HG03520 (cell line): ENCODE measurements around the gene H2AZ1.
"Not testable (repeated sequence)": the region's sequence is repeated elsewhere in the genome, so short reads cannot be mapped to it uniquely, and the experiment has no call there.

ENCODE experiments used
- ATAC-seq: cut with Tn5 transposase; IDR thresholded peaks from one replicate; pipeline ENCODE4 v1.9.1; 2021; ENCODE audit warnings: mild to moderate bottlenecking, moderate library complexity; ENCODE audit not compliant: unreplicated experiment

The H2AZ1 gene

DNA sequence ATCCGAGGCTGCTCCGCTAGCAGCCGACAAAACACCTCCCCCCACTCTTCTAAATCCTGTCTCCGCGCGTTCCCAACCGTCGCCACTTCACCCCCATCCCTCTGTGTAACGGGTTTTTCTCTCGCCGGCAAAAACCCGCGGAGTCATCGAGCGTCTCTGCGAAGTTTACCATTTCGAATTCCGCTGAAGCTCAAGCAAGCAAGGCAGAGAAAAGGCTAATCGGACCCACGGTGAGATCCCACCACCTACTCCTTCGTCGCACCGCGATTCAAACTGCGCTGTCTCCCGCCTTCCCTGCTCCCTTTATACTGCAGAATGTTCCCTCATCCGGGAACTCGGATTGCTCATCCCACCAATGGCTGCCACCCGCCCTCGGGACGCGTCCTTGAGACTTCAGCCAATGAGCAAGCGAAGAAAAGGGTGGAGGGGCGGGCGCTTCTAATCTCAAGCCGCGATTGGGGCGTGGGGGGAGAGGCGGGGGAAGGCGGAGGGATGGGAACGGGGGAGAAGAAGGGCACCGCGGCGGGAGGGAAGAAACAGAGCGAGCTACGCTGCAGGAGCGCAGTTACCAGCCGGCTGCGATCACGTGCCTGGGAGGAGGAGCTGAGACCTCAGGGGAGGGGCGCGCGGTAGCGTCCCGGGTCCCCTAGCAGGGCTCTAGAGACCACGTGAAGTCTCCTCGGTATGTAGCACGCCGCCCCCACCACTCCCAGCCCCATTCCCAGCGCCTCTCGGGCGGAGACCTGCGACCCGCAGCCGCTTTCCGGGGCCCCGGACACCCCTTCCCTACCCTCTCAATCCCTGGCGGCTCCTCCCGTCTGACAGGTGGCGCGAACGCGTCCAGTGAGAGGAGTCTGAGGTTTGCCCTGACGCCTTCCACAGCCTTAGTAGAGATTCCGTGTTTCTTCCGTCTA is at the start of gene H2AZ1:
Gene H2AZ1 (minus strand): TSS at position 277 of the 914 bp plus-strand sequence. CDS start 105 bp downstream, at position 172.
- peak; percentile 50 for ATAC-seq

DNA sequence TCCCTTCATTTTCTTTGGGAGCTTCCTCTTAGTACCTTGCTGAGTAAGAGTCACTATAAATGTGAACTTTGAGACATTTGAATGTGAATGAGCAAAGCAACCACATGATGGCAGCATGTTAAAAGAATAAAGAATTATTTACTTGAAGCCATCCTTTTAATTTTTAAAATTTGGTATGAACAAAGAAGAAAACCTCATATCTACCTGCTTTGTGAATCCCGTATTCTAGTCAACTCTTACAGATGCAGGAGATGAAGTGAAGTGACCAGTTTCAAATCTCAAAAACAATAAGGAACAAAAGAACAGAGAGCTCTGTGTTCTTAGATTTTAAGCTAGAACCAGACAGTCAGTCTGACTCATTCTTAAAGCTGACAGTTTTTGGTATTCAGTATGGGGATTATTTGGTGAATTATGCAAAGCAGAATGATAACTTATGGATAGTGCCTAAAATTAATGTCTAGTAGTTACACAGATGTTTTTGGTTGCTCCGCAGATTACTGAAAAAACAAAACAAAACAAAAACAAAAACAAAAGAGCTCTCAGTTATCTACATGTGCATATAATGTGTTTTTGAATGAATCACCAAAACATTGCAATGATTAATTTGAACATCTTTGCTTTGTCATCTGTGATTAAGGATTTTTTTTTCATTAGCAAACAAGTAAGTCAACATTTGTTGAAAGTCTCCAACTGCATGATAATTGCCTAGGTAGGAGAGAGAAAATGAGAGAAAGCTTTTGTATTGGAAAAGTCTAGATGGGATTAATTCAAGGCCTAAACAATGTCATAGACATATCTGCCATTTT is 48.2 kb upstream of the H2AZ1 start:
- ATAC-seq, result peak; percentile 77

DNA sequence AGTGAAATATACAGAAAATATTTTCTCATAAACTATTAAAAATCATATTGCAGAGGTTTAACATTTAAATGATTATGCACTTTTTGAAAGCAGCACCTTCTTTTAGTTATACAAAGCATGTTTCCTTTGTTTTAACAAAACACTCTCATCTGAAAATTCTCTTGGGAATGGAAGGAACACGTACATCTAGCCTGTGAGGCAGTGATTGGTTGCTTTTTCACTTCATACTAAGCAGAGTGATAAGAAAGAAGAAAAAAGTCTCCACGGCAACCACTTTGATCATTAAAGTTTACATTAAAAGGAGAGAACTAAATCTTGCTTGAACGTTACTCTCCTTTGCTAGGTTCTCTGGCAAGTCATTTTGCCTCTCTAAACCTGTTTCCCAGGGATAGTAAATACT is 41.7 kb upstream of the H2AZ1 start:
- no peak for ATAC-seq

DNA sequence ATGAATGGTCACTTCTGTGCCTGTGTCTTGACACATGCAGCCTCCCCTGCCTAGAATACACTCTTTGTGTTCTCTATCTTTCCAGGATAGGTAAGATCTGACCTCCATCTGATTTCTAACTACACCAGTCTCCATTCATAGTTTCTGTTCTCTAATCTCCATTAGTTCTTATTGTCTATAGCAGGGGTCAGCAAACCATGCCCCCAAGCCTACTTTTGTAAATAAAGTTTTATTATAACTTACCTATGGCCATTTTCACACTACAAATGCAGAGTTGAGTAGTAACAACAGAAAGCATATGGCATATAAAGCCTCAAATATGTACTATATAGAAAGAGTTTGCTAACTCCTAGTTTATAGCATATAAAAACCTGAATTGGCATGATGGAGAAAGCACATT is 37.6 kb upstream of the H2AZ1 start:
- no peak for ATAC-seq

DNA sequence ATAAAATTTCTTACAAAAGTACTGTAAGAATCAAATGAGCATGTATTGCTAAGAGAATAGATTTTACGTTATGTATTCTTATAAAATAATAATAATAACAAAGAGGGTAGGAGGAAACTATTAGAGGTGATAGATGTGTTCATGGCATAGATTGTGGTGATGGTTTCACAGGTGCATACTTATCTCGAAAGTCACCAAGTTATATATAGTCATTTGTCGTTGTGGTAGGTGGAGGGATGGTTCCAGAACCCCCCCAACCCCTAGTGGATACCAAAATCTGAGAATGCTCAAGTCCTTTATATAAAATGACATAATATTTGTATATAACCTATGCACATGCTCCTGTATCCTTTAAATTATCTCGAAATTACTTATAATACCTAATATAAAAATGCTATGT is 36.7 kb upstream of the H2AZ1 start:
- ATAC-seq, result peak; percentile 82

DNA sequence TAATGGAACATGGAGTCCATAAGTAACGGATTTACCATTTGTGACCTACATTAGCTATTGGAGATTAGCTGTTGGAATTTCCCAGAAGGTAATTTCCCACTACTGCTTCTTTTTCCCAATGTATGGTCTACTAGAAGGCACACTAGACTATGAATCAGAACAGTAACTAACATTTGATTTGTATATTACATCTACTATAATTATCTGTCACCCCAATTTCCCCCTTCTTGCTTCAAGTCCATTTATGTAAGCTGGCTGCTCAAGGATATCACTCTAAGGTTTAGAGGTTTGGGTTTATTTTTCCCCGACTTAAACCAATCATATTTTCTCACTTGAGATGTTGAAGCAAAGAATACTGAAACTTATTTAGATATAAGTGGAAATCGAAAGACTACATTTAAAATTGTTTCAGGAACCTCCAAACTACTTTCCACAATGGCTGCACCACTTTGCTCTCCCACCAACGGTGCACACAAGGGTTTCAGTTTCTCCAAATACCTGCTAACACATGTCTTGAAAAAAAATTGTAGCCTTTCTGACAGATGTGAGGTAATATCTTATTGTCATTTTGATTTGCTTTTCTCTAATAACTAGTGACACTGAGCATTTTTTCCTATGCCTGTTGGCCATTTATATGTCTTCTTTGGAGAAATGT is 33.3 kb upstream of the H2AZ1 start:
- peak; percentile 37 for ATAC-seq

DNA sequence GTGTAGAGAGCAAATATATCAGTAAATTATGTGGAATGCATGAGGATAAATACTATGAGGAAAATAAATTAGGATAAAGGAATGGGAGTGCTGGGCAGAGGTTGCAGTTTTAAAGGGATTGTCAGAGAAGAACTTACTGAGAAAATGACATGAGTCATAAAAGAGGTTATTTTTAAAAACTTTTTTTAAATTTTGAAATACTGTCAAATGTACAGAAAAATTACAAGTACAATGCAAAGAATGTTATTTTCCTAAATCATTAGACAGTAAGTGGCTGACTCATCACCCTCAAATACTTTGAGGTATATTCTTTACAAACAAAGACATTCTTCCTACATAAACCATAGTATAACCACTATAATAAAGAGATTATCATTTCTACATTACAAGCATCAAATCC is 29.8 kb upstream of the H2AZ1 start:
- ATAC-seq, result no peak

DNA sequence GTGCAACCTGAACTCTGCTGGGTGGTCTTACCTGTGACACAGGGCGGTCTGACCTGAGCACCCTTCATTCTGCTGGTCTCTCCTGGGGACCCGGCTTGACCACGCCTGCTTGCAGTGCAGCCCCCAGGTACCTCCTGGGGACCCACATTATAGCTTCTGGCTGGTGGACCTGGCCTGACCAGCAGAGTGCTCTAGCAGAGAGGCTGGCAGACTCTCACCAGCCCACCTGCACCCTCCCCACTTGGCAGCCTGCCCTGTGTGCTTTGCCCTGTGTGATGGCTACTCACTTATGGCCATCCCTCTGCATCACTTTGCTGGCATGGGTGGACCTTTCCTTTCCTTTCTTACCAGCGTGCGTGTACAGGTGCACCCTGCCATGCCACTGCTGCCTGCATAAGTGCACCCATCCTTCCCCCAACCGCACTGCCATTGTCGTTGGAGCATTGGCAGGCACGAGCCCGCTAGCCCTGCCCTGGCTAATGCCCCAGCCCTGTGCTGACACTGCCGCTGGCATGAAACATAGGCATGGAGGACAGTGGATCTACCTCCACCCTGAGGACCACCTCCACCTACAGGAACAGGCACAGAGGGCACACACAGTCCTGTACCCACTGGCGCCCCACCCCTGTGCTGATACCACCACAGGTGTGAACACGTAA is 21.5 kb upstream of the H2AZ1 start:
- no peak for ATAC-seq

DNA sequence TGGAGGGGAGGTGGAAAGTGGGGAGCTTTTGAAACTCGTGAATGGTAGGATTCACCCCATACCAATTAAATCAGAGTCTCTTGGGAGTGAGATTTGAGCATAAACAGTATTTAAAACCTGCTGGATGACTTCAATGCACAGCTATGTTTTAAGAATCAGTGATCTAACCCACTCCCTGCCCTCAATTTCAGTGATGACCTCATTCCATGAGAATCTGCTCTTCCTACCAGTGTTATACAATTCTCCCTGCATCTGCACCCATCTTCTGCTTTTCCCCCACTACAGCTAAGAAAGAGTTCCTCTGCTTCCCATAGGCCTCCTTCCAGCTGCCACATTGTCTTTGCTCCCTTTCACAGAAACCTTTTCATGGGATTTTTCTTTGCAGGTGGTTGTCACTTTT is 18.3 kb upstream of the H2AZ1 start:
- ATAC-seq, result no peak

DNA sequence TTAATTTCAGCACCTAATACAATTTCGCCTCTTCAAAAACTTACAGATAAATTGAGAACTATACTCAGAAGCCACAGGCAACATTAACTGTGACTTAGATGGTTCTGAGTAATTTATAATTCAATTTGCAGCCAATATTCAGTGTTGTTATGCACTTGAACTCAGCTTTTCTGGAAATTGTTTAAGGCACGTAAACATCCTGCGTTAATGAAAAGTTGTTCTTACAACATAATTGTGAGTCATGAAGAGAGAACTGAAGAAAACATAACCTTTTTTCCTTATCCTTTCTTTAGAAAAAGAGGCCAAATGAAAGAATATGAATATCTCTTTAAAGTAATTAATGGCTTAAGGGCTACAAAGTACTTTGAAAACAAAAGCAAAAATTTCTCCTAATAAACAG is 16.6 kb upstream of the H2AZ1 start:
- ATAC-seq, result no peak

DNA sequence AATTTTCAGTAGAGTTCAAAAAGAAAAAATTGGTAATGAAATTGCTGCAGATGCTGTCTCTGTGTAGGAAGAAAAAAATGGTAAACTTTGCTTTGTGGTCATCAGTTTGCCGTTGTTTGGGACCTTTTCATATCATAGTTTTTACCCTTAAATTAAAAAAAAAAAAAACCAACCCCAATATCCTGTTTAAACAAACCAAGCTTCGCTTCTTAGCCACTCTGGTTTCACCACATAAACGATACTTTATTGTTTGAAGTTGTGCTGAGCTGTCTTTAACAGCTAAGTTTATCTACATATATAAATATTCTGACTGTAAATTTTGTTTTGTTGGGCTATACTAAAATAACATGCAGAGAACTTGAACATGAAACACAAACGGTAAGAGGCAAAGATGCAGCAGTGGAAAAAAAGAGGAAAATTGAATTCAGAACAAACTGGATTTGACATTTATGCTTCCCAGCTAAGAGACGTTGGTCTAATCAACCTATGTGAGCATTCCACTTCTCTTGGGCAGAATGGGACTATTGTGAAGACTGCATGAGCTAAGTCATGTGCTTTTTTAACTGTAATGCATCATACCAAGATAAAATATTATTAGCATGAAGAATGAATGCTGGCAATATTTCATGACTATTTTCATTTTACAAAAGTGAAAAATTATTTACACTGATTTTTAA is 15.7 kb upstream of the H2AZ1 start:
- ATAC-seq, result no peak

DNA sequence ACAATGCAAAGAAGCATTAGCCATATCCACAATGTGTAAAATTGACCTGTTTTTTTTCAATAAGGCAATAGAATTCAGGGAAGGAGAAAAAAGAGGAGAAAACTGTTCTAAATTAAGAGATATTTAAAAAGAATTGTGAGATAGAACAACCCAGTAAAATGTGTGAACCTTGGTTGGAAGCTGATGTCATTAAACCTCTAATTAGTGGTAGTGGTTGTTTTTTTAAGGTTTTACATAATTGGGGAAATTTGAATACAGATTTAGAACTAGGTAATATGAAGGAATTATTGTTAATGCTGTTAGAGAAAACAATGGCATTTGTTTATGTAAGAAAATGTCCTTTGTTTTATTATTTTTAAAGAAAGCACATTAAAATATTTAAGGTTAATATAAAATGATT is 15.1 kb upstream of the H2AZ1 start:
- no peak for ATAC-seq

DNA sequence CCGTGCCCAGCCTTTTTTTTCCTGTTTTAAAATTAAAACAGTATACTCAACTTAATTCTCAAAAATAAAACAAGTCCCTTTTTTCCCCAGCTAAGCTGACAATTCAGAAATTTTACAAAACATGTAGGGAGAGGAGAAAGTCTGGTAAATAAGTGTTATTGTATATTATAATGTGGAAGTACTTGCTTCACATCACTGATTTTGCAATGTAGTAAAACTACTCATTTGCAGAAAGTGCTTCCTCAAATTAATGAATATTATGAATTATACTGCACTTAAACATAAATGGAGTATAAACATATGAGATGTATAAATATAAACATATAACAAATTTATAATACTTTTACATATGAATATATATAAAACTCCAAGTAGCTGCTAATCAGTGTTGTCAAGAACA is 11.6 kb upstream of the H2AZ1 start:
- no peak for ATAC-seq

DNA sequence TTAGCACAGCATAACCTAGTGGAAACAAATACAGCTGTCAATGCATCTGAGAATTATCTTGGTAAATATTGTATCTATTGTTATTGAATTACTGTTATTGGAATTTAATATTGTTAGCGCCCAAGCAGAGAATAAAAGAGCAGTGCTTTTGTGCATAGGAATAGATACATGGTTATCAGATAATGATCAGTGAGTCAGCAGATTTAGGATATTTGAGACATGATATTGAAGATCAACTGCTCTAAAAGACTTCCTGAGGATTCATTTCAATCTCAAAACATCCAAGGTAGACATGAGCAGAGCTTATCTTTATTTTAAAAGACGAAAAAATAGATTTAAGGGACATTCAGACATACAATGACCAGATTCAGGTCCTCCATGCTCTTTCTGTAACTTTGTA is 10.6 kb upstream of the H2AZ1 start:
- no peak for ATAC-seq

DNA sequence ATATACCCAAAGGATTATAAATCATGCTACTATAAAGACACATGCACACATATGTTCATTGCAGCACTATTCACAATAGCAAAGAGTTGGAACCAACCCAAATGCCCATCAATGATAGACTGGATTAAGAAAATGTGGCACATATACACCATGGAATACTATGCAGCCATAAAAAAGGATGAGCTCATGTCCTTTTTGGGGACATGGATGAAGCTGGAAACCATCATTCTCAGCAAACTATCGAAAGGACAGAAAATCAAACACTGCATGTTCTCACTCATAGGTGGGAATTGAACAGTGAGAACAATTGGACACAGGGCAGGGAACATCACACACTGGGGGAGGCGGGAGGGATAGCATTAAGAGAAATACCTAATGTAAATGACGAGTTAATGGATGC is 8.1 kb upstream of the H2AZ1 start:
- not testable (repeated sequence) for ATAC-seq

DNA sequence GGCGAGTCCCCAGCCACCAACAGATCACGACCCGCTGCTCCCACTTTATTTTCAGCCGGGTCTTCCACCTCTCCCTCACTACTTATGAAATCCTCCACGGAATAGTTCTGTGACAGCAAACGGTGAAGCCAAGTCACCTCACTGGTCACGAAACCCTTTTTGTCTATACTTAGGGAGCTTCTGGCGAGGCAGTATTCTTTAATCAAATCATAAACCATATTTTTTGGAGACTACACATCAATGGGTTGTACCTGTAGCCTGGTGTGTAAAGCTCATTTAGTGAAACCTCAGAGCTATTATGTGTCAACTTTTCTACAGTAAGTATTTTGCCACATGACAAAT is 809 bp upstream of the H2AZ1 start:
- ATAC-seq, result no peak

DNA sequence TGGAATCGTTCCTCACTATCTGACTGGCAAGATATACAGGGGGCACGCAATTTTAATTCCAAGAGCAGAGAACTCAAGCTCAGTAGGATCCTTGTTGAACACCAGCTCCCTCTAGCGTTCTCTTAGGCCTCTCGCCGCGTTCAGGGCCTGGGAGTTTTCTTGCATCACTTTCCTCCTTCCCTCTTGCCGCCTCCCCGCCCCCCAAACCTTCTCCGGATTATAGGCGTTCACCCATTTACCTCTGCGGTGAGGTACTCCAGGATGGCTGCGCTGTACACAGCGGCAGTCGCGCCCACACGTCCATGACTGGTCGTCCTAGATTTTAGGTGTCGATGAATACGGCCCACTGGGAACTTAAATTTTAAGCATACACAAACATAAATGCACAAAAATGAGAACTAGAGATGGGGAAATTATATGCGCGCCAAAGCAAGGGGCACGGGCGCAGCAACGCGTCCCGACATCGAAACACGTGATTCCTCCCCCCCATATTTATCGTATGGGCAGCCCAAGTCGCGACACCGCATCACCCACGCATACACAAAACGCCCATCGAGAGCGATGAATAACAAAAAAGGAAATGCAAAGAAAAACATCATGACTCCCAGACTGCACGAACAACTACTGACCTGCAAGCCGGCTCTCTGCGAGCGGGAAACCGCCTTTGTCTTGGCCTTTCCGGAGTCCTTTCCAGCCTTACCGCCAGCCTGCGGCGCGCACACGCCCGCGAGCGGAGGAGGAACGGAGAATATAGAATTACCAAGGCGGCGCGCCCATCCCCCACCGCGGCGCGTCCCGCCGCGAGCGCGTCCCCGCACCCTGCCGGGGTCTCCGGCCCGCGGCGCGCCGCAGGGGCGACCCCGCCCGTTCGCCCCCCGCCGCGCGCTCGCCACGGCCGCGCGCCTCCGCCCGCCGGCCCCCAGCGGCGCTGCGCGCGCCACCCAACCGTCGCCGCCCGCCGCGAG is 759 bp downstream of the H2AZ1 start:
- ATAC-seq, result peak; percentile 25

DNA sequence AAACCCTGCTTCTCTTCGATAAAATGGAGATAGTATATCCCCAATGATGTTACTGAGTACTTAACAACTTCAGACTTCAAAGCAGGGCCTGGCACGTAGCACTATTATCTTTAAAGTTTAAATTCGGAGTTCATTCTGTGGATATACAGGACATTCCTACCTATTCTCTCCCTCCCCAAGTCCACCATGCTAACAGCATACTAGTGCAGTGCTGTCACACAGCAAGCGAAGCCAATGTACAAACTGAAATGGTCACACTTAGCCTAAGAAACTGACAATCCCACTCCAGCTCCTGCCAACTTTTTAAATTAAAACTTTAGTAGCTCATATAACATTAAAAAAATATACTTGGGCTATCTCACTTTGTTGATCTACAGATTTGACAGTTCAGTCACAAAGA is 2.5 kb downstream of the H2AZ1 start:
- ATAC-seq, result no peak

DNA sequence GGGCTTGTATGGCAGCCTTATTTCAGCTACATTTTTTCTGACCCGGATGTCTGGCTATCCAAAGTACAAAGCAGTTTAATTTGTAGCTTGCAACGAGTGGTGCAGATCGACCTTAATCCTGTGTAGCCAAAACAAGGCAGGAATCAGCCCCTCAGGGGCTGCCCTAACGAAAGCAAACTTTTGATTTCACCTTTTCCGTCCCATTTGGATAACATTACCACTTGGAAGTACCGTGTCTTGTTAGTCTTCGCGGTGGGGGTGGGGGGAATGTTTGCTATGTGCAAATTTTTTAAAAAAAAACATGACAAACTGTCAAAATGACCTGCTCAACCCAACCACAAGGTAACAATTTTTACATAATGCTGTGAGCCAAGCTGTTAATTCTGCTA is 2.9 kb downstream of the H2AZ1 start:
- ATAC-seq, result no peak
